GM23338 (cell line): ENCODE results near the gene FN1. TPM values are rescaled to one million over a fixed set of nuclear protein-coding genes. Genes with fewer than 3 reads are reported as not detected.

Experiments used
- ATAC-seq: fragments of 200-7000 bp; cut with Tn5 transposase; 3 replicates; pipeline ENCODE4 v1.9.1; 2020
- DNase-seq: peaks from one replicate; pipeline ENCODE4 v3.0.0-alpha.2; 2015; ENCODE audit warnings: low spot score
- H2AFZ ChIP-seq: fragments of 200-600 bp; sonication (generic); 2 replicates; pipeline ENCODE4 v1.8.0; 2016; ENCODE audit warnings: antibody characterized with exemption, mild to moderate bottlenecking, moderate library complexity
- H3F3A ChIP-seq: fragments of 200-600 bp; sonication (generic); replicated peaks from 2 replicates; pipeline ENCODE4 v1.8.0; 2017; ENCODE audit warnings: antibody characterized with exemption, mixed run types, low read depth
- H3K27ac ChIP-seq: fragments of 200-600 bp; sonication (generic); 2 replicates; pipeline ENCODE4 v1.6.1; 2016; ENCODE audit warnings: low read depth
- H3K27me3 ChIP-seq: fragments of 200-600 bp; sonication (generic); 2 replicates; pipeline ENCODE4 v1.8.0; 2016; ENCODE audit warnings: mild to moderate bottlenecking, mixed run types, moderate library complexity; ENCODE audit not compliant: insufficient read depth
- H3K36me3 ChIP-seq: fragments of 200-600 bp; sonication (generic); 2 replicates; pipeline ENCODE4 v1.8.0; 2016; ENCODE audit warnings: mild to moderate bottlenecking; ENCODE audit not compliant: insufficient read depth
- H3K4me1 ChIP-seq: fragments of 200-600 bp; sonication (generic); 2 replicates; pipeline ENCODE4 v1.8.0; 2016; ENCODE audit warnings: mild to moderate bottlenecking, moderate library complexity; ENCODE audit not compliant: insufficient read depth
- H3K4me2 ChIP-seq: fragments of 200-600 bp; sonication (generic); 2 replicates; pipeline ENCODE4 v1.7.1; 2017; ENCODE audit warnings: mixed run types
- H3K4me3 ChIP-seq: fragments of 200-600 bp; sonication (generic); 2 replicates; pipeline ENCODE4 v1.6.1; 2016; ENCODE audit warnings: mixed run types
- H3K79me2 ChIP-seq: fragments of 200-600 bp; sonication (generic); replicated peaks from 2 replicates; pipeline ENCODE4 v1.8.0; 2017; ENCODE audit warnings: mild to moderate bottlenecking; ENCODE audit not compliant: insufficient read depth
- H3K9me2 ChIP-seq: fragments of 200-600 bp; sonication (generic); 2 replicates; pipeline ENCODE4 v1.8.0; 2017; ENCODE audit not compliant: insufficient read depth
- H4K20me1 ChIP-seq: fragments of 200-600 bp; sonication (generic); replicated peaks from 2 replicates; pipeline ENCODE4 v1.8.0; 2017; ENCODE audit warnings: mild to moderate bottlenecking; ENCODE audit not compliant: insufficient read depth
- H3K27ac Mint-ChIP-seq: 2 replicates; pipeline ENCODE4 v1.8.0; 2020; ENCODE audit warnings: inconsistent platforms, mild to moderate bottlenecking, moderate library complexity, mixed read lengths
- H3K27me3 Mint-ChIP-seq: 3 replicates; pipeline ENCODE4 v1.8.0; 2022; ENCODE audit warnings: low read depth, mild to moderate bottlenecking, moderate library complexity, mixed read lengths, inconsistent platforms; ENCODE audit not compliant: insufficient read depth, poor library complexity
- H3K36me3 Mint-ChIP-seq: 3 replicates; pipeline ENCODE4 v1.8.0; 2021; ENCODE audit warnings: low read depth, mild to moderate bottlenecking, inconsistent platforms, moderate library complexity, mixed read lengths
- H3K4me1 Mint-ChIP-seq: 3 replicates; pipeline ENCODE4 v1.8.0; 2020; ENCODE audit warnings: mild to moderate bottlenecking, inconsistent platforms, mixed read lengths
- H3K4me3 Mint-ChIP-seq: 3 replicates; pipeline ENCODE4 v1.8.0; 2021; ENCODE audit warnings: moderate library complexity, mild to moderate bottlenecking, inconsistent platforms, mixed read lengths
- H3K9me3 Mint-ChIP-seq: 3 replicates; pipeline ENCODE4 v1.8.0; 2020; ENCODE audit warnings: moderate library complexity, mild to moderate bottlenecking, inconsistent platforms, mixed read lengths
- CREB1 ChIP-seq: fragments of 250-450 bp; sonication (Bioruptor Pico); IDR thresholded peaks from 2 replicates; pipeline ENCODE4 v1.5.0; 2020; ENCODE audit warnings: low read depth, mild to moderate bottlenecking, moderate library complexity
- ETS1 ChIP-seq: IDR thresholded peaks from 2 replicates; pipeline ENCODE4 v1.6.1; 2016; ENCODE audit warnings: antibody characterized with exemption
- EZH2 ChIP-seq: fragments of 200-600 bp; sonication (generic); IDR thresholded peaks from one replicate; pipeline ENCODE4 v1.8.0; 2017; ENCODE audit warnings: antibody characterized with exemption, mild to moderate bottlenecking, low read depth; ENCODE audit not compliant: unreplicated experiment
- JUNB ChIP-seq: IDR thresholded peaks from one replicate; pipeline ENCODE4 v1.6.1; 2016; ENCODE audit warnings: antibody characterized with exemption; ENCODE audit not compliant: unreplicated experiment
- NANOG ChIP-seq: IDR thresholded peaks from 2 replicates; pipeline ENCODE4 v1.6.1; 2016; ENCODE audit warnings: antibody characterized with exemption, borderline replicate concordance
- REST ChIP-seq: IDR thresholded peaks from one replicate; pipeline ENCODE4 v1.6.1; 2018; ENCODE audit warnings: antibody characterized with exemption; ENCODE audit not compliant: unreplicated experiment
- STAT1 ChIP-seq: IDR thresholded peaks from one replicate; pipeline ENCODE4 v1.6.1; 2016; ENCODE audit warnings: antibody characterized with exemption; ENCODE audit not compliant: unreplicated experiment
- ZNF331 ChIP-seq: fragments of 250-450 bp; sonication (Bioruptor Pico); IDR thresholded peaks from 2 replicates; pipeline ENCODE4 v1.5.0; 2020; ENCODE audit warnings: low read depth, mild to moderate bottlenecking, moderate library complexity
- ZNF462 ChIP-seq: fragments of 250-450 bp; sonication (Bioruptor Pico); IDR thresholded peaks from 2 replicates; pipeline ENCODE4 v1.5.0; 2020; ENCODE audit warnings: mild to moderate bottlenecking, moderate library complexity
- polyA plus RNA-seq: library from polyadenylated mRNA; unstranded; fragments of >200 nt; fragmentation: Nextera tagmentation; extraction: Ambion mirVana; gene quantifications from 2 replicates; pipeline ENCODE4 v1.2.1, GENCODE V29; 2016
- total RNA-seq: library from RNA; depleted of rRNA; stranded (reverse); fragments of >200 nt; shearing (Covaris generic); gene quantifications from 2 replicates; pipeline ENCODE4 v1.2.3, GENCODE V29; 2014

FN1 gene
- total and polyA plus RNA-seq, 2 experiments from 2014 or later, result 79.6 to 255 TPM

GRCh38 chr2:215428060-215428910, 7.6 kb downstream of the FN1 start:
- H3K4me3 Mint-ChIP-seq, result no peak overlapping the region
- H3K9me3 Mint-ChIP-seq, result no peaks in the 10 kb centered on the region
- no peaks in the 10 kb centered on the region for H3K27me3 ChIP-seq
- H3K4me2 ChIP-seq, result no peak overlapping the region
- H3K4me1 Mint-ChIP-seq, result no peaks in the 10 kb centered on the region
- TF ChIP-seq EZH2 (no peak), ZNF331 (CRISPR knock-in tag) (no peak)
- no peak overlapping the region for H3K4me3 ChIP-seq
- H3F3A ChIP-seq, result no peaks in the 10 kb centered on the region
- no peak overlapping the region for H2AFZ ChIP-seq
- H3K4me1 ChIP-seq, result no peaks in the 10 kb centered on the region
- peaks cover 62% of the 10 kb centered on the region for H3K36me3 Mint-ChIP-seq
- H3K36me3 ChIP-seq, result peaks cover 58% of the 10 kb centered on the region
- H3K79me2 ChIP-seq, result no peaks in the 10 kb centered on the region
- H3K27ac ChIP-seq, result no peak overlapping the region
- no peaks in the 10 kb centered on the region for H3K9me2 ChIP-seq
- DNase-seq, result no peak
- no peak for ATAC-seq
- H3K27me3 Mint-ChIP-seq, result no peaks in the 10 kb centered on the region
- peak overlapping the region; percentile 72 for H3K27ac Mint-ChIP-seq
- H4K20me1 ChIP-seq, result no peaks in the 10 kb centered on the region

- H3K27me3 ChIP-seq, result no peaks in the 10 kb centered on the region
- H3K36me3 ChIP-seq, result peaks cover 62% of the 10 kb centered on the region
- no peak overlapping the region for H3K4me3 ChIP-seq
- Mint-ChIP-seq H3K9me3 (no peaks in the 10 kb centered on the region), H3K36me3 (peaks cover 60% of the 10 kb centered on the region), H3K27ac (no peak overlapping the region), H3K4me3 (no peak overlapping the region), H3K27me3 (no peaks in the 10 kb centered on the region), H3K4me1 (no peaks in the 10 kb centered on the region)
- H3K79me2 ChIP-seq, result no peaks in the 10 kb centered on the region
- no peaks in the 10 kb centered on the region for H3K4me1 ChIP-seq
- no peaks in the 10 kb centered on the region for H4K20me1 ChIP-seq
- H3K9me2 ChIP-seq, result no peaks in the 10 kb centered on the region
- no peaks in the 10 kb centered on the region for H3F3A ChIP-seq
- no peak overlapping the region for H3K4me2 ChIP-seq
- no peak overlapping the region for H2AFZ ChIP-seq
- ATAC-seq, result no peak
- H3K27ac ChIP-seq, result no peak overlapping the region
- DNase-seq, result no peak
- TF ChIP-seq JUNB, result no peak
- TF ChIP-seq ZNF462 (CRISPR knock-in tag), result no peak
- no peak for TF ChIP-seq EZH2
- TF ChIP-seq REST, result no peak
- no peak for TF ChIP-seq NANOG
- no peak for TF ChIP-seq STAT1
- TF ChIP-seq ETS1, result no peak
- TF ChIP-seq CREB1 (CRISPR knock-in tag), result no peak
- TF ChIP-seq ZNF331 (CRISPR knock-in tag), result no peak
Measured at GRCh38 chr2:215427585-215427984, 8.3 kb downstream of the FN1 start.
